Fibroblast of lung (primary cell): Measurements from ENCODE around the gene C2CD4A. TPM values are rescaled to one million over a fixed set of nuclear protein-coding genes. Genes with fewer than 3 reads are reported as not detected.

Experiments used
- DNase-seq, 2 donors: peaks; one replicate each; pipeline versions ENCODE4 v3.0.0 to v3.0.0-alpha.2; 2010; ENCODE audit warnings: low read depth in 2 of 2
- H2AFZ ChIP-seq: 2 replicates; pipeline ENCODE4 v1.5.1; 2012; ENCODE audit warnings: low read length, control low read depth, inconsistent platforms
- H3K27ac ChIP-seq: 2 replicates; pipeline ENCODE4 v1.5.1; 2011; ENCODE audit warnings: low read length, control low read depth; ENCODE audit not compliant: insufficient read depth
- H3K27me3 ChIP-seq: 2 replicates; pipeline ENCODE4 v1.5.1; 2011; ENCODE audit warnings: mild to moderate bottlenecking, low read length; ENCODE audit not compliant: control insufficient read depth, insufficient read depth
- H3K36me3 ChIP-seq: 2 replicates; pipeline ENCODE4 v1.5.1; 2011; ENCODE audit warnings: low read length; ENCODE audit not compliant: control insufficient read depth, insufficient read depth
- H3K4me1 ChIP-seq: 2 replicates; pipeline ENCODE4 v1.5.1; 2011; ENCODE audit warnings: low read length; ENCODE audit not compliant: control insufficient read depth, insufficient read depth; ENCODE audit errors: extremely low read depth
- H3K4me2 ChIP-seq: 2 replicates; pipeline ENCODE4 v1.5.1; 2011; ENCODE audit warnings: low read length, control low read depth; ENCODE audit not compliant: insufficient read depth; ENCODE audit errors: extremely low read depth
- H3K4me3 ChIP-seq, 4 experiments: fragments of 200-600 bp in 1 of 4; sonication (generic) in 1 of 4; replicated peaks in 1 of 4; 2 replicates each; pipeline ENCODE4 v1.5.1; 2011 to 2016; ENCODE audit warnings: low read length in 4 of 4, low read depth in 3 of 4, mild to moderate bottlenecking in 3 of 4, control low read depth in 2 of 4, inconsistent platforms in 1 of 4, mixed read lengths in 1 of 4; ENCODE audit not compliant: insufficient read depth in 1 of 4; ENCODE audit errors: control extremely low read depth in 1 of 4
- H3K79me2 ChIP-seq: 2 replicates; pipeline ENCODE4 v1.5.1; 2012; ENCODE audit warnings: mild to moderate bottlenecking, low read length, inconsistent platforms; ENCODE audit not compliant: control insufficient read depth, insufficient read depth
- H3K9ac ChIP-seq: 2 replicates; pipeline ENCODE4 v1.5.1; 2011; ENCODE audit warnings: mild to moderate bottlenecking, low read length, control low read depth; ENCODE audit not compliant: insufficient read depth
- H3K9me3 ChIP-seq: 2 replicates; pipeline ENCODE4 v1.5.1; 2012; ENCODE audit warnings: low read depth, low read length; ENCODE audit not compliant: control insufficient read depth, insufficient read depth
- H4K20me1 ChIP-seq: 2 replicates; pipeline ENCODE4 v1.5.1; 2011; ENCODE audit warnings: low read length; ENCODE audit not compliant: control insufficient read depth, insufficient read depth; ENCODE audit errors: extremely low read depth
- EZH2 ChIP-seq: IDR thresholded peaks from 2 replicates; pipeline ENCODE4 v1.5.1; 2012; ENCODE audit warnings: low read length, control low read depth, mild to moderate bottlenecking; ENCODE audit errors: missing control alignments
- polyA plus RNA-seq, 2 donors: library from polyadenylated mRNA; depleted of rRNA in 1 of 2; stranded (reverse) in 1 of 2; unstranded in 1 of 2; fragments of >200 nt; gene quantifications; 2 replicates each; pipeline ENCODE4 v1.2.1, GENCODE V29; 2011 to 2012; ENCODE audit warnings: missing spikeins in 1 of 2
- total RNA-seq: library from RNA; depleted of rRNA; stranded (reverse); fragments of >200 nt; gene quantifications from 2 replicates; pipeline ENCODE4 v1.2.1, GENCODE V29; 2014
- TF ChIP-seq, protein P1 (sequence below), 2 donors: IDR thresholded peaks in 1 of 2; conservative IDR thresholded peaks in 1 of 2; 1 replicate in 1 of 2; 2 replicates in 1 of 2; pipeline ENCODE4 v1.5.1; 2011 to 2012; ENCODE audit warnings: low read length in 2 of 2, control low read depth in 1 of 2, inconsistent platforms in 1 of 2, low read depth in 1 of 2, mild to moderate bottlenecking in 1 of 2

The C2CD4A gene
- total and polyA plus RNA-seq, 2 donors (not counting 1 experiment from before 2014, with no cell fraction given), result not detected

GRCh38 chr15:62058327-62059028 is 8.3 kb upstream of the C2CD4A start:
- Histone ChIP-seq H3K27me3 (peaks cover 6% of the 10 kb centered on the region), H3K79me2 (peaks cover 33% of the 10 kb centered on the region), H3K9me3 (no peaks in the 10 kb centered on the region), H3K27ac (no peak overlapping the region), H3K4me1 (no peaks in the 10 kb centered on the region), H4K20me1 (no peaks in the 10 kb centered on the region), H3K4me3 (peak overlapping the region in 1 of 4 experiments; percentile 23), H3K4me2 (no peak overlapping the region), H3K36me3 (no peaks in the 10 kb centered on the region), H2AFZ (no peak overlapping the region), H3K9ac (no peak overlapping the region)
- TF ChIP-seq EZH2, result no peak
- TF ChIP-seq, protein P1, sequence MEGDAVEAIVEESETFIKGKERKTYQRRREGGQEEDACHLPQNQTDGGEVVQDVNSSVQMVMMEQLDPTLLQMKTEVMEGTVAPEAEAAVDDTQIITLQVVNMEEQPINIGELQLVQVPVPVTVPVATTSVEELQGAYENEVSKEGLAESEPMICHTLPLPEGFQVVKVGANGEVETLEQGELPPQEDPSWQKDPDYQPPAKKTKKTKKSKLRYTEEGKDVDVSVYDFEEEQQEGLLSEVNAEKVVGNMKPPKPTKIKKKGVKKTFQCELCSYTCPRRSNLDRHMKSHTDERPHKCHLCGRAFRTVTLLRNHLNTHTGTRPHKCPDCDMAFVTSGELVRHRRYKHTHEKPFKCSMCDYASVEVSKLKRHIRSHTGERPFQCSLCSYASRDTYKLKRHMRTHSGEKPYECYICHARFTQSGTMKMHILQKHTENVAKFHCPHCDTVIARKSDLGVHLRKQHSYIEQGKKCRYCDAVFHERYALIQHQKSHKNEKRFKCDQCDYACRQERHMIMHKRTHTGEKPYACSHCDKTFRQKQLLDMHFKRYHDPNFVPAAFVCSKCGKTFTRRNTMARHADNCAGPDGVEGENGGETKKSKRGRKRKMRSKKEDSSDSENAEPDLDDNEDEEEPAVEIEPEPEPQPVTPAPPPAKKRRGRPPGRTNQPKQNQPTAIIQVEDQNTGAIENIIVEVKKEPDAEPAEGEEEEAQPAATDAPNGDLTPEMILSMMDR (conservative IDR thresholded peaks at IDR 0.05 in 1 of 2, IDR thresholded peaks at IDR 0.05 in 1 of 2; ENCODE audit: low read depth in 1 of 2, low read length in 2 of 2), result no peak
- DNase-seq, result no peak

- peak overlapping the region; percentile 89 for H2AFZ ChIP-seq
- H3K27me3 ChIP-seq, result peaks cover 7% of the 10 kb centered on the region
- peak overlapping the region; percentile 84 for H3K27ac ChIP-seq
- peak overlapping the region; percentile 73 for H3K4me2 ChIP-seq
- peaks cover 30% of the 10 kb centered on the region for H3K79me2 ChIP-seq
- TF ChIP-seq, protein P1 (conservative IDR thresholded peaks at IDR 0.05 in 1 of 2, IDR thresholded peaks at IDR 0.05 in 1 of 2; ENCODE audit: low read depth in 1 of 2, low read length in 2 of 2), result peak in 1 of 2 donors; percentile 31
- TF ChIP-seq EZH2, result no peak
- H3K9ac ChIP-seq, result peak overlapping the region; percentile 87
- no peaks in the 10 kb centered on the region for H3K9me3 ChIP-seq
- no peaks in the 10 kb centered on the region for H3K4me1 ChIP-seq
- no peaks in the 10 kb centered on the region for H4K20me1 ChIP-seq
- peak overlapping the region; percentile 85 to 98 (median 91) for H3K4me3 ChIP-seq
- H3K36me3 ChIP-seq, result no peaks in the 10 kb centered on the region
- DNase-seq, result no peak
Observed at GRCh38 chr15:62059108-62059815, 7.5 kb upstream of the C2CD4A start.

GRCh38 chr15:62059816-62060112 is 7.0 kb upstream of the C2CD4A start:
- Histone ChIP-seq H3K4me3 (peak overlapping the region; percentile 85 to 98 (median 91)), H2AFZ (peak overlapping the region; percentile 89), H3K79me2 (peaks cover 30% of the 10 kb centered on the region), H4K20me1 (no peaks in the 10 kb centered on the region), H3K9ac (peak overlapping the region; percentile 87), H3K4me2 (peak overlapping the region; percentile 73), H3K4me1 (no peaks in the 10 kb centered on the region), H3K27ac (peak overlapping the region; percentile 84), H3K36me3 (no peaks in the 10 kb centered on the region), H3K9me3 (no peaks in the 10 kb centered on the region), H3K27me3 (peaks cover 7% of the 10 kb centered on the region)
- peak; percentile 45 to 63 for DNase-seq
- no peak for TF ChIP-seq EZH2
- TF ChIP-seq, protein P1 (conservative IDR thresholded peaks at IDR 0.05 in 1 of 2, IDR thresholded peaks at IDR 0.05 in 1 of 2; ENCODE audit: low read depth in 1 of 2, low read length in 2 of 2), result no peak
